ENCODE results near the gene SPDYE2B.
"Not testable (repeated sequence)": the region's sequence is repeated elsewhere in the genome, so short reads cannot be mapped to it uniquely, and the experiment has no call there.

SPDYE2B gene

DNA sequence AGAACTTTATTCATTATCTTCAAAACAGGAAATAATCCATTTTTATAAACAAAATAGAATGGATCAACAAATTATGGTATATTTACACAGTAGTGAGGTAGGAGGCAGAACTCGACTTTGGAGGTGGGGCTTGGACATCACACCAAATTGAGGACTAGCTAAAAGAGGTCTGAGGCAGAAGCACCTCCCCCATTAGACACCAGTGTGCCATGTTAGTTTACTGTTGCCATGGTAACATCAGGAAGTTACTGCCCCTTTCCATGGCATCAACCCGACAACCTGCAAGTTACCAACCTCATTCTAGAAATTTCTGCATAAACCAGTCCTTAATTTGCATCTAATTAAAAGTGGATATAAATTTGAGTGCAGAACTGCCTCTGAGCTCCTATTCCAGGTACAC lies 45.9 kb downstream of the SPDYE2B start:
- H3K4me3 ChIP-seq (ENCODE audit: low read depth, low read length); DNase-seq (ENCODE audit: low read depth): not testable (repeated sequence)

GRCh38 chr7:102697642-102698512 lies 47.8 kb downstream of the SPDYE2B start:
- DNase-seq (ENCODE audit: low read depth); H3K4me3 ChIP-seq (ENCODE audit: low read depth, low read length): not testable (repeated sequence)

GRCh38 chr7:102698962-102699750 lies 49.0 kb downstream of the SPDYE2B start:
- not testable (repeated sequence) for DNase-seq (ENCODE audit: low read depth)

More at GRCh38 chr7:102698962-102699750, 49.0 kb downstream of the SPDYE2B start:
- not testable (repeated sequence) for H3K4me3 ChIP-seq (ENCODE audit: low read depth, low read length)
